AG10803 (cell line): ENCODE measurements around the gene AFG1L.
"Not testable (repeated sequence)": the region's sequence is repeated elsewhere in the genome, so short reads cannot be mapped to it uniquely, and the experiment has no call there.

Source experiments
- DNase-seq: peaks from one replicate; pipeline ENCODE4 v3.0.0; 2010; ENCODE audit warnings: low read depth
- H3K4me3 ChIP-seq: 2 replicates; pipeline ENCODE4 v1.5.1; 2011; ENCODE audit warnings: mild to moderate bottlenecking, low read length, control low read depth
- CTCF ChIP-seq: conservative IDR thresholded peaks from 2 replicates; pipeline ENCODE4 v1.5.1; 2011; ENCODE audit warnings: mild to moderate bottlenecking, low read length, control low read depth, inconsistent platforms

AFG1L gene

GRCh38 chr6:108309844-108310243 is 15.0 kb downstream of the AFG1L start:
- no peak for TF ChIP-seq CTCF
- no peak overlapping the region for H3K4me3 ChIP-seq
- no peak for DNase-seq

- no peak for TF ChIP-seq CTCF
- DNase-seq = no peak
- no peak overlapping the region for H3K4me3 ChIP-seq
Measured at GRCh38 chr6:108312605-108313004, 17.8 kb downstream of the AFG1L start.

GRCh38 chr6:108321253-108321747 is 26.4 kb downstream of the AFG1L start:
- H3K4me3 ChIP-seq = no peak overlapping the region
- TF ChIP-seq CTCF = no peak
- no peak for DNase-seq

GRCh38 chr6:108322728-108323127 is 27.9 kb downstream of the AFG1L start:
- no peak overlapping the region for H3K4me3 ChIP-seq
- DNase-seq = no peak
- TF ChIP-seq CTCF = no peak

- no peak for TF ChIP-seq CTCF
- DNase-seq = no peak
- no peak overlapping the region for H3K4me3 ChIP-seq
Measured at GRCh38 chr6:108323710-108324466, 29.0 kb downstream of the AFG1L start.

GRCh38 chr6:108330221-108330785 is 35.4 kb downstream of the AFG1L start:
- DNase-seq, H3K4me3 ChIP-seq: not testable (repeated sequence)

- DNase-seq = no peak
- no peak overlapping the region for H3K4me3 ChIP-seq
- no peak for TF ChIP-seq CTCF
Measured at GRCh38 chr6:108330806-108331205, 36.0 kb downstream of the AFG1L start.
